ENCODE results near the gene SCLY.

SCLY gene

DNA sequence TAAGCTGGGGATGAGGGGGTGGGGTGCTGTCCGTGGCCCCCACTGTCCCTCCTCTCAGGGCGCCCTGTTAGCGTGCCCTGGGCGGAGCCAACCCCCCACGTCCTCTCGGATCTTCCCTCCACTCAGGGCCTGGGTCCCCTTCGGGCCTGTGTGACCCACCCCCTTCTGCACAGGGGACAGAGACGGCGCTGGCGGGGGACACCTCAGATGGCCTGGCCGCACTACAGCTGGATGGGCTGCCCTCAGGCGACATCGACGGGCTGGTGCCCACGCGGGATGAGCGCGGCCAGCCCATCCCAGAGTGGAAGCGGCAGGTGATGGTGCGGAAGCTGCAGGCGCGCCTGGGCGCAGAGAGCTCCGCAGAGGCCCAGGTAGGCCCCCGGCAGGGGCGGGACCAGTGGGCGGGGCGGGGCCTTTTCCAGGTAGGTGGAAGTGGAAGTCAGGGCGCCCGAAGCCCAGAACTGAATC lies 67.8 kb downstream of the SCLY start:
- no peak for DNase-seq

DNA sequence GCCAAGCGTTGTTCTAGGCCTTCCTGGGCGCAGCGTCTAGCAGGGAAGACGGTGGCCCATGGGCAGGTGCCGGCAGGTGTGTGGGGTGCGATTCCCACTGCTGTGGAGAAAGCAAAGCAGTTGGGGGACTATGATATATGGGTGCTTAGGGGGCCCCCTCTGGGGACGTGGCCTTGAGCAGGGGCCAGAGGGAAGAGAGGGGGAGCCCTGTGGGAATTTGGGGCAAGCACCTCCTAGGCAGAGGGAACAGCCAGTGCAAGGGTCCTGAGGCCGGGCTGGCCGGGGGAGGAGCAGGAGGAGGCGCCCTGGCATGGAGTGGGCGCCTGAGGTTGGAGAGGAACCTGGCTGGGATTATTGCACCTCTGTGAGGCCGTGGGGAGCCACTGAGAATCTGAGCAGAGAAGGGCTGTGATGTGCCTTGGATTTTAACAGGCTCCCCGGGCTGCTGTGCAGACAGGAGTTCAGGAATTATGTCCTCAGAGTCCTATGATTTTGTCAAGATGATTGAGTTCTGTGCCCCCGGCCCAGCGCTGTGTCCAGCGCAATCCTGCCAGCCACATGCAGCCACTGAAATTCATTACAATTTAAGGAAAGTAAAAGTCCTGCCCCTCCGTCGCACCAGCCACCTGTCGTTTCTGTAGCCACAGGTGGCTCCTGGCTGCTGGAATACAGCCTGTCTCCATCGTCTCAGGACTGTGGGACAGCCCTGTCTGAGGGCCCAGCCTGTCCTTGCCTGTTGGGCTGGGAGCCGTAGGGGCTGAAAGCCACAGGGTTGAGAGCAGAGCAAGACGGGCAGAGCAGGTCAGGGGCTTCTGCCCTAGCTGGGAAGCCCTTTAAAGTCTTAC lies 68.6 kb downstream of the SCLY start:
- no peak for DNase-seq

DNA sequence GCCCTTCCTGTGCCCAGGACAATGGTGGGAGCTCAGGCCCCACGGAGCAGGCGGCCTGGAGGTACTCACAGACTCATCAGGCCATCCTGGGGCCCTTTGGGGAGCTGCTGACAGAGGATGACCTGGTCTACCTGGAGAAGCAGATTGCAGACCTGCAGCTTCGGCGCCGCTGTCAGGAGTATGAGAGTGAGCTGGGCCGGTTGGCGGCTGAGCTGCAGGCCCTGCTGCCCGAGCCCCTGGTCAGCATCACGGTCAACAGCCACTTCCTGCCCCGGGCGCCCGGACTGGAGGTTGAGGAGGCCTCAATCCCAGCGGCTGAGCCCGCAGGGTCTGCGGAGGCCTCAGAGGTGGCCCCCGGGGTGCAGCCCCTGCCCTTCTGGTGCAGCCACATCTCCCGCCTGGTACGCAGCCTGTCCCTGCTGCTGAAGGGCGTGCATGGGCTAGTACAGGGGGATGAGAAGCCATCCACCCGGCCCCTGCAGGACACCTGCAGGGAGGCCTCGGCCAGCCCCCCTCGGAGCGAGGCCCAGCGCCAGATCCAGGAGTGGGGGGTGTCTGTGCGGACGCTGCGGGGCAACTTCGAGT lies 69.4 kb downstream of the SCLY start:
- DNase-seq = no peak

DNA sequence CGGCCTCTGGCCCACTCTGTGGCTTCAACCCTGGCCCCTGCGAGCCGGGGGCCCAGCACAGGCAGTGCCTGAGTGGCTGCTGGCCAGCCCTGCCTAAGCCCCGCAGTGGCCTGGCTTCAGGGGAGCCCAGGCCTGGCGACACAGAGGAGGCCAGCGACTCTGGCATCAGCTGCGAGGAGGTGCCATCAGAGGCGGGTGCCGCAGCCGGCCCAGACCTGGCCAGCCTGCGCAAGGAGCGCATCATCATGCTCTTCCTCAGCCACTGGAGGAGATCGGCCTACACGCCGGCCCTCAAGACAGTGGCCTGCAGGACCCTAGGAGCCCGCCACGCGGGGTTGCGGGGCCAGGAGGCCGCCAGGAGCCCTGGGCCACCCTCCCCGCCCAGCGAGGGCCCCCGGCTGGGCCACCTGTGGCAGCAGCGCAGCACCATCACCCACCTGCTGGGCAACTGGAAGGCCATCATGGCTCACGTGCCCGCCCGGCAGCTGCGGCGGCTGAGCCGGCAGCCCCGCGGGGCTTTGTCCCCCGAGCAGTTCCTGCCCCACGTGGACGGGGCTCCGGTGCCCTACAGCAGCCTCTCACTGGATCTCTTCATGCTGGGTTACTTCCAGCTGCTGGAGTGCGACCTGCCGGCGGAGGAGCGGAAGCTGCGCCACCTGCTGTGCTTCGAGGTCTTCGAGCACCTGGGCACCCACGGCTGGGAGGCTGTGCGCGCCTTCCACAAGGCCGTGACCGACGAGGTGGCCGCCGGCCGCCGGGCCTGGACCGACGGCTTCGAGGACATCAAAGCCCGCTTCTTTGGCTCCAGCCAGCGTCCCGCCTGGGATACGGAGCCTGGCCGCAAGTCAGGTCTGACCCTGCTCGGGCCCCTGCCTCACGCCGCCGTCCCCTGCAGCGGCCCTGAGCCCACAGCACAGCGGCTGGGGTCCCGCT lies 70.2 kb downstream of the SCLY start:
- no peak for DNase-seq

DNA sequence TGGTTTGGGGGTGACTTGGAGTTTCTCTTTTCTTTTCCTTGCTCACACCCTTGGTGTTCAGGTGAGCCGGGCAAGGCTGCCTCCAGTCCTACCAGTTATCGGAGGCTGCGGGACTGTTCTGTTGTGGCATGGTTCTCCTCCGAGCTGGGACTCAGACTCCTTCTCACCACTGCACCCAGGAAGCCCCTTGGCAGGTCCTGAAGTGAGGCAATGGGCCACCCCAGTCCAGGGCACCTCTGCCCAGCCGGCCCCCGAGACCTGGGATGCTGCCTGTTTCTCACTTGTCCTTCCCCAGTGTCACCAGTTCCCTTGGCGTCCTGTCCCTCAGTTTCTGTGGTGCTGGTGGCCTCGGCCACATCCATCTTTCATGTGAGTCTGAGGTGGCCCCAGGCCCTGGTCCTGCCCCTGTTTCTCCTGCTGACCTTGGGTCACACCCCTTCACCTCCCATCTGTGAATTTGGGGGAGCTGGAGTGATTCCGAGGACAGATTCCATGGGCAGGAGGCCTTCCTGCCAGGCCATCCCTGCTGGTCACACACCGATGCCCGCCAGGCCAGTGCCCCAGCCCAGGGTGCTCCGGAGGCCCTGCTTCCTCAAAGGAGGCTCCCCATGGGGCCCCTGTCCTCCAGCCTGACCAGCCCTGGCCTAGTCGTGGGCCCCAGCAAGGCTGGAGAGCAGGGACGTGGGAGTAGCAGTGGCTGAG lies 71.1 kb downstream of the SCLY start:
- DNase-seq = no peak

DNA sequence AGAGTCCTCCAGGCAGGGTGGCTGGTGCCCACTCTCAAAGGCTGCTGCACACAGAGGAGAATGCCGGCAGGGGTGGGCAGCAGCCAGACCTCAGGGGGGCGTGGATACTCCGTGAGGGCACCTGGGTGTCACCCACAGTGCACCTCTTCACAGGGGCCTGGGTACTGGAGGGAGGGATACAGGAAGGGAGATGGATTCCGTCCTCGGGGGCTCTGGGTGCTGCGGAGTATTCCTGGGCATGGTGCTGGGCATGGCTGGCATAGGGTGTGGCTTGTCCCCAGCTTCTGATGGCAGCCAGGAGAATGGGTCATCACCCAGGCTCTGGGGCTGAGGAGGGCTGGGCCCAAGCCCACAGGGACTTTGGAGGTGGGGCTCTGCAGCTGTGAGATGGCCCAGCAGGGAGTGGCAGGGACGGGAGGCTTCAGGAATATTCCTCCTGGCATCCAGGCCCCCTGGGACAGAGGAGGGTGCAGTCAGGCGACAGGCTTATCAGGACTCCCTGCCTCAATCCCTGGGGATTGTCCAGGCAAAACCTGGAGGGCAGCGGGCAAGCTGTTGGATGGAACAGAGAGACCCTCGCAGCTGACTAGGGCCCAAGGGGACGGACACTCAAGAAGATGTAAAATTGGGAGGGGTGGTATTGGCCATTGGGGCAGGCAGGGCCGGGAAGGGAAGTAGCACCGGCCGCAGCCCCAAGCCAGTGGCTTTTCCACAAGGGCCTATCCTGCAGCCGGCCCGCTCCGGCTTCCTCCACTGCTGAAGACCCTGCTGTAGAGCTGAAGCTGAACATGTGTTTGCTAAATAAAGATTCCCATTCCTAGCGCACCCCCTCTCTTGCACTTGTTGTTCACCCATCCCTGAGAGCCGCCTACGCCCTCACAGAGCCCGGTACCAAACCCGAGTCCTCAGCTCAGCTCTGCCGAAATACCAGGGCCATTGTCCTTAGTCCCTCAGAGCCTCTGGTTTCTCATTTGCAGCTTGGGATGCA lies 72.0 kb downstream of the SCLY start:
- no peak for DNase-seq

DNA sequence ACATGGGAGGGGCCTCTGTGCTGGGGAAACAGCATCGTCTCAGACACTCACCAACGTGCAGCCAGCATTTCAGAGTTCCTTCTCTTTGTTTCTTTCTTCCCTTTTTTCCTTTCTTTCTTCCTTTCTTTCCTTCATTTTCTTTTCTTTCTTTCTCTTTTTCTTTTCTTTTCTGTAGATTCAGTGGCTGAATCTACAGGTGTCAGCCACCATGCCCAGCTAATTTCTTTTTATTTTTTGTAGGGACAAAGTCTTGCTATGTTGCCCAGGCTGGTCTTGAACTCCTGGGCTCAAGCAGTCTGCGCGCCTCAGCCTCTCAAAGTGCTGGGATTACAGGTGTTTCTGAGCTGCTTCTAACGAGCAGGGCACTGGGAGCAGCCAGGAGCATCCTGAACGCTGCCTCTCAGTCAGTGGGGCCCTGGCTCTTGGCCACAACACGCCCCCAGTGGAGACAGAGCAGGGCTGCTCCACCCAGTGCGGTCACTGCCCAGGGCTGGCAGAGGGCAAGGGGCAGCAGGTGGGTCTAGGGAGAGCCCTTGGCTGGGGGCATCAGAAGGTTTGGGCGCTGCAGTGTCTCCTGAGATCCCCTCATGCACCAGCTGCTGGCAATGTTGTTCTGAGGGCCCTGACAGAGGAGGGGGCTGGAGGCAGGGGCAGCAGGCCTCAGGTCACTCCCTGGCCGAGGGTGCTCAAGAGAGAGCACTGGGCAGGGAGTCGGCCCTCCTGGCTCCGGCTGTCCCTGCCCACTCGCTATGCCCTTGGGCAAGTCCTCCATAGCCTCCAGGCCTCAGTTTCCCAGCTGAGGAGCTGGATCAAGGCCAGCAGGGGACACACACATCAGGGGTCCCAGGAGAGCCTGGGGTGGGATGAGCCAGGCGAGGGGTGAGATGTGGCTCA lies 72.9 kb downstream of the SCLY start:
- DNase-seq = no peak

DNA sequence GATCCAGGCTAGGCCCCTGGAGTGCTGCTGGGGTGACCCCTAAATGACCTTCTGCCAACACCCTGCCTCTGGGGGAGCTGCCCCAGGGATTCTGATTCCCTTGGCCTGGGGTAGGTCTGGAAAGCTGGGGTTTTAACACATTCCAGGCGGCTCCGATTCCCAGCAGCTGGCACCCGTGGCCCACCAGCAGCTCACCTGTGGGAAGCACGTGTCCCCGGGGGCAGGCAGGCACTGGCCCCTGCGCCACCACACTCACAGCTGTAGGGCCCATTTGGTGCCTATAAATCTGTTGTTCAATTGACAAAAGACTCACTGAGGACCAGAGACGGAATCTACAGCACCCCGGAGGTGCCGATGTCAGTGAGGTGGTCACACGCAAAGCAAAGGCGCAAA lies 73.6 kb downstream of the SCLY start:
- no peak for DNase-seq

DNA sequence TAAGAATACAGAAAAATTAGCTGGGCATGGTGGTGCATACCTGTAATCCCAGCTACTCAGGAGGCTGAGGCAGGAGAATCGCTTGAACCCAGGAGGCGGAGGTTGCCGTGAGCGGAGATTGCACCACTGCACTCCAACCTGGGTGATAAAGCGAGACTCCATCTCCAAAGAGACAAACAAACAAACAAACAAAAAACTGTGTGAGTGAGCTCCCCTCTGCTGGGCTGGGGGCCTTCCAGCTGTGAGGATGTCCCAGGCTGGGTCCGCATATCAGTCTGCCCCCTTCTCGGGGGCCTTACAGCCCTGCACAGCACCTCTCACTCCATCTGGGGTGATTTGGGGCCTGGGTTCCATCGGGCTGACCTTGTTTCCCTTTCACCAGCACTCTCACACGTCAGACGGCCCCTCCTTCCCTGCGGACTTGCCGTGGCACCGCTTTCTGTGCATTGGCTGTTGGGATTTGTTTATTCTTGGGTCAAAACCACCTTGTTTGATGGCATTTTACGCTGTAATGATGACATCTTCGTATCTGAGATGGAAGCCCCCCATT lies 74.9 kb downstream of the SCLY start:
- DNase-seq = no peak

DNA sequence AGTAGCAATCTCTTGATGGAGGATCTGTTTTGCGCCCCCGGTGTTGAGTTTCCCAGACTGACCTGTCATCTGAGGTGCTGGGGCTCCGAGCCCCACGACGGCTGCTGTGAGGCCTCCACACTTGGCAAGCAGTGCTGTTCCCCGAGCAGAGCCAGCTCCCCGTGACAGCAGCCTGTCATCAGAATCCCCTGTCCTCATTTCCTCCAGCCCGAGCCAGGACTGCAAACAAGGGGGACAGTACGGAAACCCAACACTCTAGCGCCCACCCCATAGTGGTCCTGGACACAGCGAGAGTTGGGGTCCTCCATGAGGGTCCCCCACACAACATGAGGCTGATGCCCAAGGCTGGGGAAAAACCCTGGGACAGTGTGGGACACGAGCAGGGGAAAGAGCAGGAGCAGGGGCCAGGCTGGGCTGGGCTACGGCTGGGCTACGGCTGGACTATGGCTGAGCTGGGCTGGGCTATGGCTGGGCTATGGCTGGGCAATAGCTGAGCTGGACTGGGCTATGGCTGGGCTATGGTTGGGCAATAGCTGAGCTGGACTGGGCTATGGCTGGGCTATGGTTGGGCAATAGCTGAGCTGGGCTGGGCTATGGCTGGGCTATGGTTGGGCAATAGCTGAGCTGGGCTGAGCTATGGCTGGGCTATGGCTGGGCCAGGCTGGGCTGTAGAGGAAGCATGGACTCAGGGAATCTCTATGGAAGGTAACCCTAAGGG lies 76.2 kb downstream of the SCLY start:
- DNase-seq = peak; percentile 67

DNA sequence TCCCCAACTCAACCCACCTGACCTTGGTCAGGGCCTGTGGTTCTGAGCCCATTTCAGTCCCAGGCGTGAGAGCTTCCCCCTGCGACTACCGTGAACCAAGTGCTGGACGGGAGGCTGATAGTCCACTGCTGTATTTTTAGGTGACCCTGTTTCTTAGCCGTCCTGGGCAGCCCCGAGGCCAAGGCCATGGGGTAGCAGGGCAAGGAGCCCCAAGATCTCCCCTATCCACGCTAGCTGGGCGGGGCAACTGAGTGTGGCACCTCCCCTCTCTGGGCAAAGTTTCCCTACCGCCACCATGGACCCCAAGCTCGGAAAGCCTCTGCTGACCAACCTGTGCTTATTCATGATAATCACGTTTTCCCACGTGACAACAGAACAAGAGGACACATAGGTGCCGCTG lies 77.1 kb downstream of the SCLY start:
- DNase-seq = no peak

DNA sequence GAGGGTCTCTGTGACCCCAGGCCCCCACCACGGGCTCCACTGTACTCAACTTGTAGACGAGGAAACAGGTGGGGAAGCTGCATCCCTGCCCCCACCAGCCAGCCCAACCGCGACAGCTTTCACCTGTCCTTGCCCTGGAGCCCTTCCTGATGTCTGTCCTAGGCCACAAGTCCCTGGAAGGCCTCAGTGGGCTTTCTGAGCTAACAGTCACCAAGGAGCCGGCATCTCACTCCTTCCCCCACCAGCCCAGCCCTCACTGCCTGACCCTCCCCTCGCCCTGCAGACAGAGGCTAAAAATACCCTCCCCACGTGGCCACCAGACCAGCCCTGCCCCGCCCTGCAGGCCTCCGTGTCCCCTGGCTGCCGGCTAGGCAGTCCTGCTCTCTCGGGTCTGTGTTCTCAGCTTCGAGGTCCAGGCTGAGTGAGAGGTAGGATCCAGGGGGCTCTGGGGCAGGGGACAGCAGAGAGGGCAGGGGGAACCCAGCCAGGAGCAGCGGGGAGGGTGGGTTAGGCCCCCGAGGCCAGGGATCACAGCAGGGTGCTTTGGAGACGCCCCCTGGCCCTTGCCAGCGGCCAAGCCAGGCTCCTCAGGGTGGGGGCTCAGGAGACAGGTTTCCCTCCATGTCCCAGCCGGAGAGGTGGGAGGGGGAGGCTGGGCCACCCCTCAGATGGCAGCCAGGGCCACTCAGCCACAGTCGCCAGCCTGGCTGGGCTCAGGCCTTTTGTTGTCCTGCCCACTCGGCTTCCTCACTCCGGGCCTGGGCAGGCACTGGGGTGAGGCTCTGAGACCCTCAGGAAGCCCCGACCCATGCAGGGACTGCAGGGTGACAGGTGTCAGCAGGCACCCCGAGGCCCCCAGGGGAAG lies 77.8 kb downstream of the SCLY start, which contains the start of gene KLHL30:
KLHL30 (plus strand) TSS at position 338 of the 865 bp plus-strand sequence. CDS start 2,087 bp downstream, outside the sequence.
- no peak for DNase-seq

DNA sequence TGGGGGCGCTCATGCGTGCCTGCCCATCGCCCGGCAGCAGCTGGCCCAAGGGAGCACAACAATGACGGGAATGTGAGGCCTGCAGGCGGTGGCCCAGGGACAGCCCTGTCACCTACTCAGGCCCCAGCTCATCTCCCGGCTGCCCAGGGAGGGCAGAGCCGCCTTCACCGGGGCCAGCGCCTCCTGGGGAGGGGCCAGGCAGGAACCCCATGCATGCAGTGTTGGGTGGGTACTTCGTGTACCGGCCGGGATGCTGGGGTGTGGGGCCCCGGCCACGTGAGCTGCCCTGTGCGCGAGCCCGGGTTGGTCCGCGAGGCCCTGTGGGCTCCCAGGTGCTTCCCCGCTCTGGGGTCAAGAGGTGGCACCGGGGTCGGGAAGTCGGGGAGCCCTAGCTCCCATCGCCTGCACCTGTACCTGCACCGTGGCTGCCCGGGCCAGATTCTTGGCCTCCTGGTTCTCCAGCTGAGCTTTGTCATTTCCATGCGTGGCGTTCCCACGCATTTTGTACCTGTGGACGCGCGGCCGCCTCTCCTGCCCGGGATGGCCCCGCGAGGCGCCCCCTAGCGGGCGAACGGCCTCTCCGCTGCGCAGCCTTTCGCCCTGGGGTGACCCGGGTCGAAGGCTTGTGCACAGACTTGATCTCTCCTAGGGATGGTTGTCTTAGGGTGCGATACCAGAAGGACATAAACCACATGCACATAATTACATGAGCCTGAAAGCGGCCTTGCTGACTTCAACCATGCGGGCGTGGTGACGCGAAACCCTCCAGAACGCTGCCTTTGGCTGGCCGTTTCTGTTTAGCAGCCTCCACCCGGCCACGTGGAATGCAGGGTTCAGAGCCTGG lies 78.6 kb downstream of the SCLY start:
- no peak for DNase-seq

DNA sequence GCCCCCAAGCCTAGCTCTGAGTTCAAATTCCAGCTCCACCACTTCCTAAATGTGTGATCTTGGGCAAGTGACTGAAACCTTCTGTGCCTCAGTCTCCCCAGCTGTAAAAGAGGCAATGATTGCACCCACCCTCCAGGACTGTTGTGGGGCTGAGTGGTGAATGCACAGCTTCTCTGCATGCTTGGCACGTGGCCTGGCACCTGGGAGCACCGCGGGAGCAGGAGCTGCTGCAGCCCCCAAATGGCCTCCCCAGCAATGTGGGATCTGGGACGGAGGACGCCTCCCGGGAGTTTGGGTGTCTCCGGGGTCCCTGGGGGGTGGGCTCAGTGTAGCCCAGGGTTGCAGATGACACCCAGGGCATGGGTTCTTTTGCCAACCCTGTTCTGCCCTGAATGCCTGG lies 79.2 kb downstream of the SCLY start:
- DNase-seq = no peak

DNA sequence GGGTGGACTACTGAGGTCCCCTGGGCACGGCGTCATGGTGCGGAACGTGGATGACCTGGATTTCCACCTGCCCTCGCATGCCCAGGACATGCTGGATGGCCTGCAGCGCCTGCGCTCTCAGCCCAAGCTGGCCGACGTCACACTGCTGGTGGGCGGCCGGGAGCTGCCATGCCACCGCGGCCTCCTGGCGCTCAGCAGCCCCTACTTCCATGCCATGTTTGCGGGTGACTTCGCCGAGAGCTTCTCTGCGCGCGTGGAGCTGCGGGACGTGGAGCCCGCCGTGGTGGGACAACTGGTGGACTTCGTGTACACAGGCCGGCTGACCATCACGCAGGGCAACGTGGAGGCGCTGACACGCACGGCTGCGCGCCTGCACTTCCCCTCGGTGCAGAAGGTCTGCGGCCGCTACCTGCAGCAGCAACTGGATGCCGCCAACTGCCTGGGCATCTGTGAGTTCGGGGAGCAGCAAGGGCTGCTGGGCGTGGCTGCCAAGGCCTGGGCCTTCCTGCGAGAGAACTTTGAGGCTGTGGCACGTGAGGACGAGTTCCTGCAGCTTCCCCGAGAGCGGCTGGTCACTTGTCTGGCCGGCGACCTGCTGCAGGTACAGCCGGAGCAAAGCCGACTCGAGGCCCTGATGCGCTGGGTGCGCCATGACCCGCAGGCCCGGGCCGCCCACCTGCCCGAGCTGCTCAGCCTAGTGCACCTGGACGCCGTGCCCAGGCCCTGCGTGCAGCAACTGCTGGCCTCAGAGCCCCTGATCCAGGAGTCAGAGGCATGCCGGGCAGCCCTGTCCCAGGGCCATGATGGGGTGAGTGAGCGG lies 80.1 kb downstream of the SCLY start:
- no peak for DNase-seq

Measured in EL (cell line).